ENCODE data around the gene TAPBP. TPM values are rescaled to one million over a fixed set of nuclear protein-coding genes. Genes with fewer than 3 reads are reported as not detected.
A peak's percentile ranks its signal among the peaks of the same experiment; 100 is the strongest.

The TAPBP gene
- total and polyA plus RNA-seq, 4 experiments from 2014 or later, result 240 to 370 (median 262) TPM

GRCh38 chr6:33278810-33279209, 35.1 kb downstream of the TAPBP start:
- Mint-ChIP-seq H3K27me3 (no peaks in the 10 kb centered on the region), H3K36me3 (peaks cover 21 to 64% of the 10 kb centered on the region in 2 donors), H3K4me3 (peak overlapping the region in 7 of 8 donors; percentile 28 to 93 (median 89)), H3K9me3 (peaks cover 0 to 3% (median 0%) of the 10 kb centered on the region in 8 donors), H3K27ac (peak overlapping the region in 6 of 7 donors; percentile 6 to 97 (median 74)), H3K4me1 (peaks cover 22 to 70% (median 44%) of the 10 kb centered on the region in 4 donors)
- intact Hi-C loops (cut with micrococcal nuclease), result loop anchor here (10.0 kb wide), 2 partner anchors 296 to 1304 kb away; partner anchors contain the start of gene DXO
- ChIA-PET POLR2A (ENCODE audit: partially characterized antibody) (interaction anchor here (0.5 to 8.8 kb wide), 12 partner anchors 10 to 1695 kb away, joined by 3 to 220 read pairs (median 28); partner anchors contain the start of genes CUTA, PFDN6, RGL2 and TAPBP), CTCF (ENCODE audit: partially characterized antibody) (interaction anchor here (2.1 to 4.2 kb wide), 2 partner anchors 39 to 66 kb away, joined by 9 to 32 read pairs; partner anchors contain the start of gene ZBTB22)
- peaks cover 54% of the 10 kb centered on the region for H3K4me1 ChIP-seq (ENCODE audit: insufficient read depth, low read length)
- H3K27ac ChIP-seq (ENCODE audit: low read depth, low read length), result no peak overlapping the region
- no peaks in the 10 kb centered on the region for H3K27me3 ChIP-seq (ENCODE audit: insufficient read depth, low read length)
- no peak overlapping the region for H3K4me3 ChIP-seq (ENCODE audit: low read length in 2 of 2)
- H3K36me3 ChIP-seq (ENCODE audit: insufficient read depth, low read length), result peaks cover 45% of the 10 kb centered on the region
- DNase-seq, result no peak
- no peaks in the 10 kb centered on the region for H3K9me3 ChIP-seq (ENCODE audit: control insufficient read depth in 1 of 2, low read length in 2 of 2)

DNA sequence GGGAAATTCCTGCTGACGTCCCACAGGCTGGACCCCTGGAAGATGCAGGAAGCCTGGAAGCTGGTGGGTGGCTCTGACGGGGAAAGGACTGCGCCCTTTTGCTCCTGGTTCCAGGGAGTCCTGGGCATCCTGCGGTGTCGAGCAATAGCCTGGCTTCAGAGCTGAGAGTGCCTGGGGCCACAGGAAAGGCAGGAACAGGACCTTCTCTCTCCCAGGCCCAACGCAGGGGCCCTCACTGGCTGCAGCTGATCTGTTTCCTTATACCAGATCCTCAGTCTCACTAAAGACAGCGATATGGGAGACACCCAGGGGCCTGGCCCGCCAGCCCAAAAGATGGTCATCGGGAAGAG, 35.5 kb downstream of the TAPBP start:
- ChIA-PET POLR2A (ENCODE audit: partially characterized antibody) (interaction anchor here (0.5 to 8.8 kb wide), 16 partner anchors 9 to 383 kb away, joined by 3 to 220 read pairs (median 16); partner anchors contain the start of genes CUTA, PFDN6, RGL2 and TAPBP), CTCF (ENCODE audit: partially characterized antibody) (interaction anchor here (2.1 to 4.2 kb wide), 3 partner anchors 10 to 67 kb away, joined by 9 to 32 read pairs (median 12); partner anchors contain the start of genes PFDN6, WDR46 and ZBTB22)
- Histone ChIP-seq H3K36me3 (ENCODE audit: insufficient read depth, low read length) (peaks cover 47% of the 10 kb centered on the region), H3K9me3 (ENCODE audit: control insufficient read depth in 1 of 2, low read length in 2 of 2) (no peaks in the 10 kb centered on the region), H3K27ac (ENCODE audit: low read depth, low read length) (peak overlapping the region; percentile 82), H3K4me1 (ENCODE audit: insufficient read depth, low read length) (peaks cover 58% of the 10 kb centered on the region), H3K27me3 (ENCODE audit: insufficient read depth, low read length) (no peaks in the 10 kb centered on the region), H3K4me3 (ENCODE audit: low read length in 2 of 2) (peak overlapping the region in 1 of 2 donors; percentile 79)
- H3K9me3 Mint-ChIP-seq, result peaks cover 0 to 3% (median 0%) of the 10 kb centered on the region in 8 donors
- peak overlapping the region in 6 of 7 donors; percentile 61 to 97 (median 84) for H3K27ac Mint-ChIP-seq
- intact Hi-C loops (cut with micrococcal nuclease), result loop anchor here (10.0 kb wide), 2 partner anchors 296 to 1304 kb away; partner anchors contain the start of gene DXO
- DNase-seq, result no peak
- H3K4me3 Mint-ChIP-seq, result peak overlapping the region; percentile 43 to 93 (median 91)
- peaks cover 25 to 74% (median 47%) of the 10 kb centered on the region in 4 donors for H3K4me1 Mint-ChIP-seq
- H3K27me3 Mint-ChIP-seq, result no peaks in the 10 kb centered on the region
- peaks cover 21 to 68% of the 10 kb centered on the region in 2 donors for H3K36me3 Mint-ChIP-seq

DNA sequence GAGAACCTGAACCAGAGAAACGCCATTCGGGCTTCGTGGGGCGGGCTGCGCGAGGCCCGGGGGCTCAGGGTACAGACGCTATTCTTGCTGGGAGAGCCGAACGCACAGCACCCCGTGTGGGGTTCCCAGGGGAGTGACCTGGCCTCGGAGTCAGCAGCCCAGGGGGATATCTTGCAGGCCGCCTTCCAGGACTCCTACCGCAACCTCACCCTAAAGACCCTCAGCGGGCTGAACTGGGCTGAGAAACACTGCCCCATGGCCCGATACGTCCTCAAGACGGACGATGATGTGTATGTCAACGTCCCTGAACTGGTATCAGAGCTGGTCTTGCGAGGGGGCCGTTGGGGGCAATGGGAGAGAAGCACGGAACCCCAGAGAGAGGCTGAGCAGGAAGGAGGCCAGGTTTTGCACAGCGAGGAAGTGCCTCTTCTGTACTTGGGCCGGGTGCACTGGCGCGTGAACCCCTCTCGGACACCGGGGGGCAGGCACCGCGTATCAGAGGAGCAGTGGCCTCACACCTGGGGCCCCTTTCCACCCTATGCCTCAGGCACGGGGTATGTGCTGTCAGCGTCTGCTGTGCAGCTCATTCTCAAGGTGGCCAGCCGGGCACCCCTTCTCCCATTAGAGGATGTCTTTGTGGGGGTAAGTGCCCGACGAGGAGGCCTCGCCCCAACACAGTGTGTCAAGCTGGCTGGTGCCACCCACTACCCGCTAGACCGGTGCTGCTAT, 36.1 kb downstream of the TAPBP start:
- Mint-ChIP-seq H3K36me3 (peaks cover 21 to 71% of the 10 kb centered on the region in 2 donors), H3K9me3 (peaks cover 0 to 3% (median 0%) of the 10 kb centered on the region in 8 donors), H3K4me1 (peaks cover 30 to 80% (median 53%) of the 10 kb centered on the region in 4 donors), H3K27me3 (no peaks in the 10 kb centered on the region), H3K27ac (peak overlapping the region; percentile 90 to 97 (median 94)), H3K4me3 (peak overlapping the region; percentile 89 to 93 (median 91))
- H3K27ac ChIP-seq (ENCODE audit: low read depth, low read length), result peak overlapping the region; percentile 82
- POLR2A ChIA-PET (ENCODE audit: partially characterized antibody), result interaction anchor here (0.9 to 8.8 kb wide), 36 partner anchors 8 to 1087 kb away, joined by 3 to 220 read pairs (median 6); partner anchors contain the start of genes BAK1, CUTA, PFDN6 and PSMB9
- peak overlapping the region; percentile 72 to 79 for H3K4me3 ChIP-seq (ENCODE audit: low read length in 2 of 2)
- intact Hi-C loops (cut with micrococcal nuclease), result loop anchor here (1.0 to 10.0 kb wide), 7 partner anchors 11 to 1303 kb away; partner anchors contain the start of genes DXO, PFDN6 and WDR46
- peaks cover 64% of the 10 kb centered on the region for H3K4me1 ChIP-seq (ENCODE audit: insufficient read depth, low read length)
- DNase-seq, result peak in 4 of 5 donors; percentile 24 to 46 (median 32)
- peaks cover 49% of the 10 kb centered on the region for H3K36me3 ChIP-seq (ENCODE audit: insufficient read depth, low read length)
- H3K27me3 ChIP-seq (ENCODE audit: insufficient read depth, low read length), result no peaks in the 10 kb centered on the region
- CTCF ChIA-PET (ENCODE audit: partially characterized antibody), result interaction anchor here (0.6 to 4.2 kb wide), 15 partner anchors 9 to 152 kb away, joined by 3 to 32 read pairs (median 5); partner anchors contain the start of genes PFDN6, WDR46 and ZBTB22
- H3K9me3 ChIP-seq (ENCODE audit: control insufficient read depth in 1 of 2, low read length in 2 of 2), result no peaks in the 10 kb centered on the region

GRCh38 chr6:33276864-33277662, 36.8 kb downstream of the TAPBP start, which contains the start of gene B3GALT4:
Gene B3GALT4 (plus strand): TSS chr6:33277123. CDS start chr6:33277420, 297 bp downstream.
- CTCF ChIA-PET (ENCODE audit: partially characterized antibody), result interaction anchor here (0.6 to 4.2 kb wide), 15 partner anchors 10 to 153 kb away, joined by 3 to 32 read pairs (median 5); partner anchors contain the start of genes PFDN6, WDR46 and ZBTB22
- Histone ChIP-seq H3K36me3 (ENCODE audit: insufficient read depth, low read length) (peaks cover 43% of the 10 kb centered on the region), H3K9me3 (ENCODE audit: control insufficient read depth in 1 of 2, low read length in 2 of 2) (no peaks in the 10 kb centered on the region), H3K4me3 (ENCODE audit: low read length in 2 of 2) (peak within 1 kb of the TSS; percentile 72 to 79), H3K4me1 (ENCODE audit: insufficient read depth, low read length) (peaks cover 71% of the 10 kb centered on the region), H3K27me3 (ENCODE audit: insufficient read depth, low read length) (no peaks in the 10 kb centered on the region), H3K27ac (ENCODE audit: low read depth, low read length) (peak within 1 kb of the TSS; percentile 82)
- H3K27me3 Mint-ChIP-seq, result no peaks in the 10 kb centered on the region
- intact Hi-C loops (cut with micrococcal nuclease), result loop anchor here (1.0 to 10.0 kb wide), 7 partner anchors 12 to 1302 kb away; partner anchors contain the start of genes DXO, PFDN6 and WDR46
- H3K27ac Mint-ChIP-seq, result peak within 1 kb of the TSS; percentile 90 to 97 (median 94)
- H3K36me3 Mint-ChIP-seq, result peaks cover 21 to 69% of the 10 kb centered on the region in 2 donors
- H3K4me3 Mint-ChIP-seq, result peak within 1 kb of the TSS; percentile 89 to 93 (median 91)
- H3K4me1 Mint-ChIP-seq, result peaks cover 35 to 87% (median 59%) of the 10 kb centered on the region in 4 donors
- peaks cover 0 to 4% (median 0%) of the 10 kb centered on the region in 8 donors for H3K9me3 Mint-ChIP-seq
- POLR2A ChIA-PET (ENCODE audit: partially characterized antibody), result interaction anchor here (0.6 to 8.8 kb wide), 39 partner anchors 8 to 1612 kb away, joined by 3 to 220 read pairs (median 5); partner anchors contain the start of genes BAK1, CUTA, GPANK1 and HSD17B8
- DNase-seq, result peak; percentile 66 to 77 (median 75)

DNA sequence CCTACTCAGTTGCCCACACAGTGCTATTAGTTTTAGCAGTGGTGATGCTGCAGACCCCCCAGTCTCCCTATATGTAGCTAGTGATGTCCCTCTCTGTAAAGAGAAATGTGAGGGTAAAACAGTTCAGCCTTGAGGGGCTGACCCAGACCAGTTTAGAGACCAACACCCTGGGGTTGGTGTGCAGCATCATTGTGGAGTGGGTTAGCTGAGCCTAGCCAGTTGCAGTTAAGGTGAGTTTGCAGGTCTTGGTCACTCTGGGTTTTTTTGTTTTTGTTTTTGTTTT, 37.4 kb downstream of the TAPBP start:
- Histone ChIP-seq H3K4me1 (ENCODE audit: insufficient read depth, low read length) (peaks cover 71% of the 10 kb centered on the region), H3K4me3 (ENCODE audit: low read length in 2 of 2) (peak overlapping the region; percentile 72 to 79), H3K36me3 (ENCODE audit: insufficient read depth, low read length) (peaks cover 41% of the 10 kb centered on the region), H3K27me3 (ENCODE audit: insufficient read depth, low read length) (no peaks in the 10 kb centered on the region), H3K27ac (ENCODE audit: low read depth, low read length) (peak overlapping the region; percentile 82), H3K9me3 (ENCODE audit: control insufficient read depth in 1 of 2, low read length in 2 of 2) (no peaks in the 10 kb centered on the region)
- H3K36me3 Mint-ChIP-seq, result peaks cover 21 to 73% of the 10 kb centered on the region in 2 donors
- peak overlapping the region; percentile 69 to 92 (median 84) for H3K4me3 Mint-ChIP-seq
- ChIA-PET POLR2A (ENCODE audit: partially characterized antibody) (interaction anchor here (0.6 to 8.8 kb wide), 27 partner anchors 10 to 1612 kb away, joined by 3 to 220 read pairs (median 8); partner anchors contain the start of genes BAK1, CUTA, GPANK1 and HSD17B8), CTCF (ENCODE audit: partially characterized antibody) (interaction anchor here (0.6 to 4.2 kb wide), 10 partner anchors 11 to 149 kb away, joined by 3 to 32 read pairs (median 8); partner anchors contain the start of genes PFDN6 and WDR46)
- no peaks in the 10 kb centered on the region for H3K27me3 Mint-ChIP-seq
- no peak for DNase-seq
- peaks cover 37 to 92% (median 62%) of the 10 kb centered on the region in 4 donors for H3K4me1 Mint-ChIP-seq
- intact Hi-C loops (cut with micrococcal nuclease), result loop anchor here (10.0 kb wide), 2 partner anchors 298 to 1302 kb away; partner anchors contain the start of gene DXO
- H3K9me3 Mint-ChIP-seq, result peaks cover 0 to 4% (median 0%) of the 10 kb centered on the region in 8 donors
- H3K27ac Mint-ChIP-seq, result peak overlapping the region; percentile 63 to 97 (median 94)
